Measurements from ENCODE around the gene FBXO36.
"Not testable (repeated sequence)": the region's sequence is repeated elsewhere in the genome, so short reads cannot be mapped to it uniquely, and the experiment has no call there.

FBXO36 gene

GRCh38 chr2:229896857-229897256 is 25.4 kb upstream of the FBXO36 start:
- DNase-seq (ENCODE audit: low read depth), result no peak
- TF ChIP-seq POLR2A (IDR thresholded peaks at IDR 0.05; ENCODE audit: extremely low read depth, insufficient read length) (no peak), CTCF (IDR thresholded peaks at IDR 0.05; ENCODE audit: low read depth, low read length) (no peak)
- H3K4me3 ChIP-seq (ENCODE audit: low read depth, low read length), result no peak overlapping the region

GRCh38 chr2:229899604-229900003 is 22.7 kb upstream of the FBXO36 start:
- no peak for TF ChIP-seq CTCF (IDR thresholded peaks at IDR 0.05; ENCODE audit: low read depth, low read length)
- TF ChIP-seq MAX (IDR thresholded peaks at IDR 0.05; ENCODE audit: low read depth, low read length), result no peak
- no peak for TF ChIP-seq POLR2A (IDR thresholded peaks at IDR 0.05; ENCODE audit: extremely low read depth, insufficient read length)
- TF ChIP-seq MYC (IDR thresholded peaks at IDR 0.05; ENCODE audit: low read depth, low read length), result no peak
- DNase-seq (ENCODE audit: low read depth), result no peak
- H3K4me3 ChIP-seq (ENCODE audit: low read depth, low read length), result no peak overlapping the region

GRCh38 chr2:229900012-229900411 is 22.3 kb upstream of the FBXO36 start:
- no peak overlapping the region for H3K4me3 ChIP-seq (ENCODE audit: low read depth, low read length)
- TF ChIP-seq MYC (IDR thresholded peaks at IDR 0.05; ENCODE audit: low read depth, low read length), result no peak
- TF ChIP-seq CTCF (IDR thresholded peaks at IDR 0.05; ENCODE audit: low read depth, low read length), result no peak
- no peak for TF ChIP-seq POLR2A (IDR thresholded peaks at IDR 0.05; ENCODE audit: extremely low read depth, insufficient read length)
- TF ChIP-seq MAX (IDR thresholded peaks at IDR 0.05; ENCODE audit: low read depth, low read length), result no peak
- no peak for DNase-seq (ENCODE audit: low read depth)

- not testable (repeated sequence) for H3K4me3 ChIP-seq (ENCODE audit: low read depth, low read length); DNase-seq (ENCODE audit: low read depth)
Observed at GRCh38 chr2:229900514-229900913, 21.8 kb upstream of the FBXO36 start.

GRCh38 chr2:229901819-229902218 is 20.5 kb upstream of the FBXO36 start:
- H3K4me3 ChIP-seq (ENCODE audit: low read depth, low read length), result no peak overlapping the region
- peak; percentile 25 for DNase-seq (ENCODE audit: low read depth)
- no peak for TF ChIP-seq CTCF (IDR thresholded peaks at IDR 0.05; ENCODE audit: low read depth, low read length)
- no peak for TF ChIP-seq POLR2A (IDR thresholded peaks at IDR 0.05; ENCODE audit: extremely low read depth, insufficient read length)
- TF ChIP-seq MAX (IDR thresholded peaks at IDR 0.05; ENCODE audit: low read depth, low read length), result no peak

- DNase-seq (ENCODE audit: low read depth), result no peak
- H3K4me3 ChIP-seq (ENCODE audit: low read depth, low read length), result no peak overlapping the region
- no peak for TF ChIP-seq MAX (IDR thresholded peaks at IDR 0.05; ENCODE audit: low read depth, low read length)
- TF ChIP-seq MYC (IDR thresholded peaks at IDR 0.05; ENCODE audit: low read depth, low read length), result no peak
- TF ChIP-seq CTCF (IDR thresholded peaks at IDR 0.05; ENCODE audit: low read depth, low read length), result no peak
- TF ChIP-seq POLR2A (IDR thresholded peaks at IDR 0.05; ENCODE audit: extremely low read depth, insufficient read length), result no peak
Observed at GRCh38 chr2:229903037-229903436, 19.3 kb upstream of the FBXO36 start.
